Gastrocnemius medialis (tissue), 4 donors: ENCODE data around the gene GOSR2. TPM values are rescaled to one million over a fixed set of nuclear protein-coding genes. Genes with fewer than 3 reads are reported as not detected.
A peak's percentile ranks its signal among the peaks of the same experiment; 100 is the strongest.
"Not testable (repeated sequence)": the region's sequence is repeated elsewhere in the genome, so short reads cannot be mapped to it uniquely, and the experiment has no call there.

Experiments
- ATAC-seq, 2 donors: fragments of 150-250 bp; one replicate each; pipeline ENCODE4 v1.9.1; 2016
- DNase-seq, 2 donors: peaks; one replicate each; pipeline ENCODE4 v3.0.0-alpha.2; 2019
- H3K27ac ChIP-seq, 4 donors: fragments of 200-600 bp; sonication (generic); 1 replicate in 1 of 4; 2 replicates in 3 of 4; pipeline ENCODE4 v1.5.1; 2016 to 2018; ENCODE audit warnings: mild to moderate bottlenecking in 2 of 4, moderate library complexity in 1 of 4
- H3K27me3 ChIP-seq, 3 donors: fragments of 200-600 bp; sonication (generic) in 2 of 3; 1 replicate in 1 of 3; 2 replicates in 2 of 3; pipeline versions ENCODE4 v1.5.1 to v1.6.0; 2016 to 2019; ENCODE audit warnings: mild to moderate bottlenecking in 1 of 3, moderate library complexity in 1 of 3
- H3K36me3 ChIP-seq, 2 donors: fragments of 200-600 bp; sonication (generic) in 1 of 2; one replicate each; pipeline ENCODE4 v1.5.1; 2017 to 2018
- H3K4me1 ChIP-seq, 2 donors: fragments of 200-600 bp; sonication (generic) in 1 of 2; one replicate each; pipeline ENCODE4 v1.5.1; 2016 to 2017; ENCODE audit warnings: mild to moderate bottlenecking in 2 of 2
- H3K4me3 ChIP-seq, 4 donors: fragments of 200-600 bp; sonication (generic) in 3 of 4; 1 replicate in 1 of 4; 2 replicates in 3 of 4; pipeline ENCODE4 v1.5.1; 2016 to 2019; ENCODE audit warnings: mild to moderate bottlenecking in 2 of 4
- H3K9me3 ChIP-seq, 3 donors: fragments of 200-600 bp; sonication (generic) in 2 of 3; 1 replicate in 1 of 3; 2 replicates in 2 of 3; pipeline ENCODE4 v1.5.1; 2016 to 2019
- POLR2A ChIP-seq, 2 donors: fragments of 450-650 bp; IDR thresholded peaks; one replicate each; pipeline ENCODE4 v1.6.1; 2017; ENCODE audit warnings: antibody characterized with exemption in 2 of 2, mild to moderate bottlenecking in 2 of 2, moderate library complexity in 2 of 2
- in situ Hi-C, 4 donors: fragments of 200-750 bp; cut with MboI; loops; one replicate each; pipeline versions ENCODE4 v1.15.0 to v1.8.0; 2017; ENCODE audit warnings: low sequenced_read_pairs in 4 of 4
- intact Hi-C: fragments of 100-400 bp; cut with DNase I; formaldehyde crosslinking; loops from one replicate; pipeline ENCODE4 v1.15.1; 2023; ENCODE audit warnings: low total_unique reads
- total RNA-seq, 4 donors: library from RNA; depleted of rRNA; stranded (reverse); fragments of >200 nt; gene quantifications; one replicate each; pipeline versions ENCODE4 v1.1.0 to v1.2.3, GENCODE V29; 2016
- TF ChIP-seq, protein P1 (sequence below), 5 experiments: fragments of 450-650 bp in 3 of 5; fragments of 200-600 bp in 2 of 5; sonication (generic) in 2 of 5; IDR thresholded peaks in 4 of 5; conservative IDR thresholded peaks in 1 of 5; 1 replicate in 4 of 5; 2 replicates in 1 of 5; pipeline ENCODE4 v1.5.1; 2016 to 2019; ENCODE audit warnings: antibody characterized with exemption in 5 of 5, mild to moderate bottlenecking in 3 of 5, moderate library complexity in 3 of 5

The GOSR2 gene
- total RNA-seq, 4 donors from 2014 or later = 25.3 to 32.9 (median 31.6) TPM

DNA sequence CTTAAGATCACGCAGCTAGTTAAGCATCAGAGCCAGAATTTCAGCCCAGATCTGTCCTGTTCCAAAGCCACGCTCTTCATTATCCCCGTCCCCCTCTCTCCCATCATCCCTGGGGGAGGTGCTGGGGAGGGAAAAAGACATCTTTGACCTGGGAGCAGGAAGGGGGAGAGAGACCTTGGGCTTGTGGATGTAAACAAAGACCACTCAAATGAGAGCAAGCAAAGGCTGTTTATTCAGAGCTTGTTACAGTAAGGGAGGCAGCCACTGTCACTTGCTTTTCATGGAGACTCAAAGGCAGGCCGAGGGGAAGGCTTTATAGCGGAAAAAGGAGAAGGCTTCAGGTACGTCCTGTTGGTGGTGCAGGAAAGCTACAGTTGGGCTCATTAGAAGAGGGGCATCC, 59.6 kb downstream of the GOSR2 start:
- no peak overlapping the region for H3K27ac ChIP-seq
- DNase-seq = no peak
- in situ Hi-C loops (no loop called here), intact Hi-C loops (no loop called here)
- H3K27me3 ChIP-seq = peaks cover 4 to 26% (median 24%) of the 10 kb centered on the region in 3 donors
- no peak overlapping the region for H3K4me3 ChIP-seq
- peaks cover 17 to 24% of the 10 kb centered on the region in 2 donors for H3K4me1 ChIP-seq
- TF ChIP-seq, protein P1, sequence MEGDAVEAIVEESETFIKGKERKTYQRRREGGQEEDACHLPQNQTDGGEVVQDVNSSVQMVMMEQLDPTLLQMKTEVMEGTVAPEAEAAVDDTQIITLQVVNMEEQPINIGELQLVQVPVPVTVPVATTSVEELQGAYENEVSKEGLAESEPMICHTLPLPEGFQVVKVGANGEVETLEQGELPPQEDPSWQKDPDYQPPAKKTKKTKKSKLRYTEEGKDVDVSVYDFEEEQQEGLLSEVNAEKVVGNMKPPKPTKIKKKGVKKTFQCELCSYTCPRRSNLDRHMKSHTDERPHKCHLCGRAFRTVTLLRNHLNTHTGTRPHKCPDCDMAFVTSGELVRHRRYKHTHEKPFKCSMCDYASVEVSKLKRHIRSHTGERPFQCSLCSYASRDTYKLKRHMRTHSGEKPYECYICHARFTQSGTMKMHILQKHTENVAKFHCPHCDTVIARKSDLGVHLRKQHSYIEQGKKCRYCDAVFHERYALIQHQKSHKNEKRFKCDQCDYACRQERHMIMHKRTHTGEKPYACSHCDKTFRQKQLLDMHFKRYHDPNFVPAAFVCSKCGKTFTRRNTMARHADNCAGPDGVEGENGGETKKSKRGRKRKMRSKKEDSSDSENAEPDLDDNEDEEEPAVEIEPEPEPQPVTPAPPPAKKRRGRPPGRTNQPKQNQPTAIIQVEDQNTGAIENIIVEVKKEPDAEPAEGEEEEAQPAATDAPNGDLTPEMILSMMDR (IDR thresholded peaks at IDR 0.05 in 4 of 5, conservative IDR thresholded peaks at IDR 0.05 in 1 of 5) = no peak
- TF ChIP-seq POLR2A (IDR thresholded peaks at IDR 0.05) = no peak
- no peaks in the 10 kb centered on the region for H3K9me3 ChIP-seq
- no peaks in the 10 kb centered on the region for H3K36me3 ChIP-seq
- ATAC-seq = no peak

DNA sequence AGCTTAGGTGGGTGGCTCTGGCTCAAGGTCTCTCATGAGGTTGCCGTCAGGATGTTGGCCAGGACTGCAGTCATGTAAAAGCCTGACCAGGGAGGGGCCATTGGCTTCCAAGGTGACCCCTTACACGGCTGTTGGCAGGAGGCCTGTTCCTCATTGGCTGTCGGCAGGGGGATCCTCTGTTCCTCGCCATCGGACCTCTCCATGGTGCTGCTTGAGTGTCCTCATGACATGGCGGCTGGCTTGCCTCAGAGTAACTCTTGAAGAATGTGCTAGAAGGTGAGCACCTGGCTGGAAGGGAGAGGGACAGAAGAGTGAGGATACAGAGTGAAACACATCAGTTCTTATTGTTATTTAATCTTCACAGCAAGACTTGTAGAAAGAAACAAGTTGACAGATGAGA, 60.8 kb downstream of the GOSR2 start:
- TF ChIP-seq, protein P1 (IDR thresholded peaks at IDR 0.05 in 4 of 5, conservative IDR thresholded peaks at IDR 0.05 in 1 of 5) = no peak
- no peak for TF ChIP-seq POLR2A (IDR thresholded peaks at IDR 0.05)
- Histone ChIP-seq H3K4me3 (no peak overlapping the region), H3K4me1 (peaks cover 10 to 17% of the 10 kb centered on the region in 2 donors), H3K27ac (peak overlapping the region; percentile 0 to 77 (median 76)), H3K27me3 (peaks cover 0 to 14% (median 13%) of the 10 kb centered on the region in 3 donors), H3K9me3 (no peaks in the 10 kb centered on the region), H3K36me3 (no peaks in the 10 kb centered on the region)
- DNase-seq = no peak
- in situ Hi-C loops (no loop called here), intact Hi-C loops (no loop called here)
- ATAC-seq = peak in 1 of 2 donors; percentile 12

DNA sequence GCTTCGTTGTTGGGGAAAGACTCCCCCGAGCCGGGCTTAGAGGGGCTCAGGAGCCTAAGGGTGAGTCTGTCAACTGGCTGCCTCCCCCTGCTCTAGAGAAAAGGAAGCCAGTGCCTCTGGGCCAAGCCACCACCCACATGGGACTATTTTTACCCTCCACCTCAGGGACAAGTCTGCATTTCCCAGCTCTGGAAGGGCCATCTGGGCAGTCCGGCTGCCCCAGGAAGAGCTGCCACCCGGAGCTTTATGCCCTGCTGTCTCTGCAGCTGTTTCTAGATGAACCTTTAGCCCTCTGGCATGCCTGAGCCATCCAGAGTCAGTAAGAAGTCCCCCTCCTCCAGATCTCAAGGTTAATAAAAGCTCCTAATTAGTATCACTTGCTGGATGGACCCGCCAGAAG, 61.4 kb downstream of the GOSR2 start:
- TF ChIP-seq POLR2A (IDR thresholded peaks at IDR 0.05) = peak in 1 of 2 donors; percentile 30
- TF ChIP-seq, protein P1 (IDR thresholded peaks at IDR 0.05 in 4 of 5, conservative IDR thresholded peaks at IDR 0.05 in 1 of 5) = no peak
- peak in 1 of 2 donors; percentile 66 for DNase-seq
- Histone ChIP-seq H3K36me3 (no peaks in the 10 kb centered on the region), H3K27ac (peak overlapping the region; percentile 0 to 77 (median 76)), H3K27me3 (peaks cover 0 to 9% (median 8%) of the 10 kb centered on the region in 3 donors), H3K9me3 (no peaks in the 10 kb centered on the region), H3K4me1 (peaks cover 10 to 15% of the 10 kb centered on the region in 2 donors), H3K4me3 (no peak overlapping the region)
- peak; percentile 90 to 93 for ATAC-seq
- intact Hi-C loops (no loop called here), in situ Hi-C loops (no loop called here)

DNA sequence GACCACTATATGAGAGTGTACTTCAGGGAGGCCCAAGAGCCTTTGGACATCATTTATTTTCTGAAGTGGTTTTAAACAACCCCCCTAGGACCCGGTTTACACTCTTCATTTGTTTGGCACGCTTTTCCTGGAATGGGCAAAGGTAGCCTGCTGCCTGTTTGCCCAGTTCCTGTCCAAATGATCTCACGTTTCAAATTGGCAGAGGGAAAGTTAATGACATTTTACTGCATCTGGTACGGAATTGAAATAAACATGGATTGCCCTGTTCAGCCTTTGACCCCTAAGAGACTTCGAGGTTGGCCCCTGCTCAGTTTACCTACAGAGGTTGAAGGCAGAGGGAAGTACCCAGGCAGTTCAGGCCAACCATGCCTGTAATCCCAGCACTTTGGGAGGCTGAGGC, 61.9 kb downstream of the GOSR2 start:
- Histone ChIP-seq H3K27ac (peak overlapping the region; percentile 0 to 77 (median 76)), H3K4me3 (no peak overlapping the region), H3K27me3 (peaks cover 0 to 3% (median 2%) of the 10 kb centered on the region in 3 donors), H3K36me3 (no peaks in the 10 kb centered on the region), H3K4me1 (peaks cover 12 to 14% of the 10 kb centered on the region in 2 donors), H3K9me3 (no peaks in the 10 kb centered on the region)
- no peak for DNase-seq
- in situ Hi-C loops = no loop called here
- TF ChIP-seq, protein P1 (IDR thresholded peaks at IDR 0.05 in 4 of 5, conservative IDR thresholded peaks at IDR 0.05 in 1 of 5) = no peak
- TF ChIP-seq POLR2A (IDR thresholded peaks at IDR 0.05) = no peak
- peak; percentile 38 to 53 for ATAC-seq
- intact Hi-C loops = no loop called here

DNA sequence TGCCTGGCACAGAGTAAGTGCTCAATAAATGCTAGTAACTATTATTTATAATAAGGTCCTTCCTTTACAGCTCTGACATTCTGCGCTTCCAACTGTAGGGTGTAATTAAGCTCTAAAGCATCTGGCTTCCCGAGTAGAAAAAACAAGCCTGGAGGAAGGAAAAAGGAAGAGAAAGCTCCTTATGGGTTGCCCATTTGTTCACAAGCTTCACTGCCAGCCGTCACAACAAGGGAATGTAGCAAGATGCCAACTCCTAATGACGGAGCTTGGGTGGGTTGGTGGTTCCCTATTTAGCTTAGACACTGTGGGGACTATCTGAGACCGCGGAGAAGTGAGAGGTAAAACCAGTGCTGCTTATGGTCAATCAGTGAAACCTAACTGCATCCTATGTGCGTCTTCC, 63.4 kb downstream of the GOSR2 start:
- Histone ChIP-seq H3K4me3 (no peak overlapping the region), H3K4me1 (peaks cover 12 to 16% of the 10 kb centered on the region in 2 donors), H3K9me3 (no peaks in the 10 kb centered on the region), H3K27ac (no peak overlapping the region), H3K27me3 (no peaks in the 10 kb centered on the region), H3K36me3 (no peaks in the 10 kb centered on the region)
- ATAC-seq (no peak), DNase-seq (no peak)
- in situ Hi-C loops (no loop called here), intact Hi-C loops (no loop called here)
- TF ChIP-seq, protein P1 (IDR thresholded peaks at IDR 0.05 in 4 of 5, conservative IDR thresholded peaks at IDR 0.05 in 1 of 5) = no peak
- TF ChIP-seq POLR2A (IDR thresholded peaks at IDR 0.05) = no peak

DNA sequence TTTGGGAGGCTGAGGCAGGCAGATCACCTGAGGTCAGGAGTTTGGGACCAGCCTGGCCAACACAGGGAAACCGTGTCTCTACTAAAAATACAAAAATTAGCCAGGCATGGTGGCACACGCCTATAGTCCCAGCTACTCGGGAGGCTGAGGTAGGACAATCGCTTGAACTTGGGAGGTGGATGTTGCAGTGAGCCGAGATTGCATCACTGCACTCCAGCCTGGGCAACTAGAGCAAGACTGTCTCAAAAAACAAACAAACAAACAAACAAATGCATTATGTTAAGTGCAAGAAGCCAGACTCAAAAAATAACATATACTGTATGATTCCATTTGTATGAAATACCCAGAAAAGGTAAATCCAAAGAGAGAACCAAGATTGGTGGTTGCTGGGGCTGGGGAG, 65.0 kb downstream of the GOSR2 start:
- DNase-seq, ATAC-seq, H3K9me3 ChIP-seq, H3K36me3 ChIP-seq, H3K27ac ChIP-seq, in situ Hi-C loops, H3K27me3 ChIP-seq, intact Hi-C loops, H3K4me3 ChIP-seq: not testable (repeated sequence)
- peaks cover 16 to 17% of the 10 kb centered on the region in 2 donors for H3K4me1 ChIP-seq
